Neural cell (in vitro differentiated cells): ENCODE results near the gene BNIP3. TPM values are rescaled to one million over a fixed set of nuclear protein-coding genes. Genes with fewer than 3 reads are reported as not detected.

Source experiments
- H2AFZ ChIP-seq: fragments of 200-600, 300-800 bp; sonication (generic), shearing (Covaris generic); 2 replicates; pipeline ENCODE4 v1.6.0; 2014; ENCODE audit warnings: low read depth, mild to moderate bottlenecking, antibody characterized with exemption, low read length, moderate library complexity
- H3F3A ChIP-seq: fragments of 200-600 bp; shearing (Covaris generic); 2 replicates; pipeline ENCODE4 v1.6.1; 2016; ENCODE audit warnings: mild to moderate bottlenecking, moderate library complexity, mixed read lengths, antibody characterized with exemption, low read length; ENCODE audit not compliant: insufficient read depth, poor library complexity, severe bottlenecking
- H3K27ac ChIP-seq: fragments of 200-600, 300-800 bp; sonication (generic), shearing (Covaris generic); 2 replicates; pipeline ENCODE4 v1.5.1; 2014; ENCODE audit warnings: mild to moderate bottlenecking, low read length, moderate library complexity
- H3K27me3 ChIP-seq: fragments of 300-800, 200-600 bp; sonication (generic), shearing (Covaris generic); 2 replicates; pipeline ENCODE4 v1.6.0; 2014; ENCODE audit warnings: mild to moderate bottlenecking, low read depth, low read length, moderate library complexity; ENCODE audit not compliant: insufficient read depth
- H3K36me3 ChIP-seq: fragments of 300-800, 200-600 bp; sonication (generic), shearing (Covaris generic); 2 replicates; pipeline ENCODE4 v1.5.1; 2014; ENCODE audit warnings: mild to moderate bottlenecking, antibody characterized with exemption, low read length, moderate library complexity; ENCODE audit not compliant: insufficient read depth
- H3K4me2 ChIP-seq: fragments of 300-800, 200-600 bp; sonication (generic), shearing (Covaris generic); 2 replicates; pipeline ENCODE4 v1.6.0; 2014; ENCODE audit warnings: mild to moderate bottlenecking, low read length
- H3K4me3 ChIP-seq: fragments of 300-800, 200-600 bp; sonication (generic), shearing (Covaris generic); 2 replicates; pipeline ENCODE4 v1.5.1; 2014; ENCODE audit warnings: mild to moderate bottlenecking, low read length, moderate library complexity
- H3K79me2 ChIP-seq: fragments of 200-600 bp; shearing (Covaris generic); replicated peaks from 2 replicates; pipeline ENCODE4 v1.6.0; 2014; ENCODE audit warnings: mild to moderate bottlenecking, low read length, moderate library complexity; ENCODE audit not compliant: insufficient read depth
- H3K9ac ChIP-seq: fragments of 300-800, 200-600 bp; sonication (generic), shearing (Covaris generic); 2 replicates; pipeline ENCODE4 v1.6.1; 2016; ENCODE audit warnings: mild to moderate bottlenecking, low read length, mixed read lengths
- H3K9me2 ChIP-seq: fragments of 200-600 bp; shearing (Covaris generic); 2 replicates; pipeline ENCODE4 v1.6.1; 2016; ENCODE audit warnings: mild to moderate bottlenecking, low read length, mixed read lengths; ENCODE audit not compliant: insufficient read depth
- H3K9me3 ChIP-seq: fragments of 200-600, 300-800 bp; sonication (generic), shearing (Covaris generic); 2 replicates; pipeline ENCODE4 v1.6.1; 2016; ENCODE audit warnings: mild to moderate bottlenecking, mixed run types, low read length, moderate library complexity, mixed read lengths
- H4K20me1 ChIP-seq: fragments of 200-600 bp; shearing (Covaris generic); 2 replicates; pipeline ENCODE4 v1.6.1; 2016; ENCODE audit warnings: mild to moderate bottlenecking, mixed run types; ENCODE audit not compliant: insufficient read depth
- EP300 ChIP-seq: fragments of 450-650 bp; conservative IDR thresholded peaks from 2 replicates; pipeline ENCODE4 v1.6.1; 2014; ENCODE audit warnings: antibody characterized with exemption, mild to moderate bottlenecking, moderate library complexity; ENCODE audit not compliant: poor library complexity, severe bottlenecking
- EZH2 ChIP-seq: fragments of 200-600, 300-800 bp; shearing (Covaris generic), sonication (generic); IDR thresholded peaks from 2 replicates; pipeline ENCODE4 v1.6.1; 2014; ENCODE audit warnings: antibody characterized with exemption, low read length, borderline replicate concordance, mild to moderate bottlenecking; ENCODE audit not compliant: insufficient read depth, poor library complexity, severe bottlenecking
- MXI1 ChIP-seq: fragments of 450-650 bp; conservative IDR thresholded peaks from 2 replicates; pipeline ENCODE4 v1.6.1; 2014; ENCODE audit warnings: antibody characterized with exemption, mild to moderate bottlenecking; ENCODE audit not compliant: poor library complexity, severe bottlenecking
- POLR2AphosphoS5 ChIP-seq: IDR thresholded peaks from 2 replicates; pipeline ENCODE4 v1.6.1; 2012
- RAD21 ChIP-seq: fragments of 450-650 bp; conservative IDR thresholded peaks from 2 replicates; pipeline ENCODE4 v1.6.1; 2014; ENCODE audit warnings: antibody characterized with exemption, mild to moderate bottlenecking, moderate library complexity
- SMC3 ChIP-seq: fragments of 450-650 bp; conservative IDR thresholded peaks from 2 replicates; pipeline ENCODE4 v1.6.1; 2014; ENCODE audit warnings: antibody characterized with exemption, mild to moderate bottlenecking, moderate library complexity; ENCODE audit not compliant: poor library complexity
- TAF1 ChIP-seq: IDR thresholded peaks from 2 replicates; pipeline ENCODE4 v1.6.1; 2012; ENCODE audit warnings: low read depth
- polyA plus RNA-seq: library from polyadenylated mRNA; depleted of rRNA; stranded (reverse); fragments of >200 nt; gene quantifications from 2 replicates; pipeline ENCODE4 v1.2.3, GENCODE V29; 2014
- TF ChIP-seq, protein P1 (sequence below): IDR thresholded peaks from 2 replicates; pipeline ENCODE4 v1.6.1; 2012; ENCODE audit warnings: borderline replicate concordance
- TF ChIP-seq, protein P2 (sequence below): fragments of 450-650 bp; IDR thresholded peaks from 2 replicates; pipeline ENCODE4 v1.5.1; 2014; ENCODE audit warnings: antibody characterized with exemption, mild to moderate bottlenecking, moderate library complexity; ENCODE audit not compliant: poor library complexity, severe bottlenecking

Gene BNIP3
- polyA plus RNA-seq, 1 donor from 2014 or later, result 77.1 TPM

DNA sequence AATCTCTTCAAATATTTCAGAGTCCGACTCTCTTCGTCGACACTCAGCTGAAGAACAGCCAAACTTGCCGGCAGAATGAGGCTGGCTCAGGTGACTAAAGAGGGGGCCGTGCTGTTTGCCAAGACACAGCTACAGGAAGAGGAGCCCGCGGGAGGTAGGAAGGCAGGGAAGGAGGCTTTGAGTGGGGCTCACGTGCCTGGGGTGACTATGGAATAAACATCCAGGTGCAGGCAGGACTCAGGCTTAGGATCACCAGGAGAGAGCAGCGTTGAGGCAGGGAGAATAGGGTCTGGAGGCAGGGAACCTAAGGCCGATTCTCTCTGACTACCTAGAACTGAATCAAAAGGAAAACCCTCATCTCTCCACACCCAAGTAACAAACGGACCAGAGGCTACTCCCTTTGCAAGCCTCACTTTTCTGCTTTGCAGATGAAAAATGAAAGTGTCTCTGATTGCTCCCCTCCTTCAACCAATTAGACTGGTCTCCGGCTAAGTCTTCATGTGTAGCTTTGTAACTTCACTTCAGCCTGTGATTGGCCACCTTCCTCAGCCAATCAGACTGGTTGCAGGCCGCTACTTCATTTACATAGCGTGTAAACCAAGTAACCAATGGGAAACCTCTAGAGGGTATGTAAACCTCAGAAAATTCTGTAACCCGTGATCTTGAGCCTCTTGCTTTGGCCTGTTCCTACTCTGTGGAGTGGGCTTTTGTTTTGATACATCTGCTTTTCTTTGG, 19.7 kb upstream of the BNIP3 start:
- Histone ChIP-seq H3K9me2 (no peaks in the 10 kb centered on the region), H3K9me3 (no peaks in the 10 kb centered on the region), H3K4me3 (no peak overlapping the region), H3K9ac (no peak overlapping the region), H3K36me3 (no peaks in the 10 kb centered on the region), H3K27me3 (no peaks in the 10 kb centered on the region), H3F3A (no peaks in the 10 kb centered on the region), H3K27ac (no peak overlapping the region), H3K79me2 (no peaks in the 10 kb centered on the region), H4K20me1 (no peaks in the 10 kb centered on the region), H2AFZ (no peak overlapping the region), H3K4me2 (no peak overlapping the region)
- TF ChIP-seq, protein P1, sequence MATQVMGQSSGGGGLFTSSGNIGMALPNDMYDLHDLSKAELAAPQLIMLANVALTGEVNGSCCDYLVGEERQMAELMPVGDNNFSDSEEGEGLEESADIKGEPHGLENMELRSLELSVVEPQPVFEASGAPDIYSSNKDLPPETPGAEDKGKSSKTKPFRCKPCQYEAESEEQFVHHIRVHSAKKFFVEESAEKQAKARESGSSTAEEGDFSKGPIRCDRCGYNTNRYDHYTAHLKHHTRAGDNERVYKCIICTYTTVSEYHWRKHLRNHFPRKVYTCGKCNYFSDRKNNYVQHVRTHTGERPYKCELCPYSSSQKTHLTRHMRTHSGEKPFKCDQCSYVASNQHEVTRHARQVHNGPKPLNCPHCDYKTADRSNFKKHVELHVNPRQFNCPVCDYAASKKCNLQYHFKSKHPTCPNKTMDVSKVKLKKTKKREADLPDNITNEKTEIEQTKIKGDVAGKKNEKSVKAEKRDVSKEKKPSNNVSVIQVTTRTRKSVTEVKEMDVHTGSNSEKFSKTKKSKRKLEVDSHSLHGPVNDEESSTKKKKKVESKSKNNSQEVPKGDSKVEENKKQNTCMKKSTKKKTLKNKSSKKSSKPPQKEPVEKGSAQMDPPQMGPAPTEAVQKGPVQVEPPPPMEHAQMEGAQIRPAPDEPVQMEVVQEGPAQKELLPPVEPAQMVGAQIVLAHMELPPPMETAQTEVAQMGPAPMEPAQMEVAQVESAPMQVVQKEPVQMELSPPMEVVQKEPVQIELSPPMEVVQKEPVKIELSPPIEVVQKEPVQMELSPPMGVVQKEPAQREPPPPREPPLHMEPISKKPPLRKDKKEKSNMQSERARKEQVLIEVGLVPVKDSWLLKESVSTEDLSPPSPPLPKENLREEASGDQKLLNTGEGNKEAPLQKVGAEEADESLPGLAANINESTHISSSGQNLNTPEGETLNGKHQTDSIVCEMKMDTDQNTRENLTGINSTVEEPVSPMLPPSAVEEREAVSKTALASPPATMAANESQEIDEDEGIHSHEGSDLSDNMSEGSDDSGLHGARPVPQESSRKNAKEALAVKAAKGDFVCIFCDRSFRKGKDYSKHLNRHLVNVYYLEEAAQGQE, result no peak
- no peak for TF ChIP-seq EZH2
- no peak for TF ChIP-seq MXI1
- no peak for TF ChIP-seq TAF1
- no peak for TF ChIP-seq POLR2AphosphoS5
- TF ChIP-seq RAD21, result no peak
- no peak for TF ChIP-seq EP300
- TF ChIP-seq SMC3, result no peak
- TF ChIP-seq, protein P2, sequence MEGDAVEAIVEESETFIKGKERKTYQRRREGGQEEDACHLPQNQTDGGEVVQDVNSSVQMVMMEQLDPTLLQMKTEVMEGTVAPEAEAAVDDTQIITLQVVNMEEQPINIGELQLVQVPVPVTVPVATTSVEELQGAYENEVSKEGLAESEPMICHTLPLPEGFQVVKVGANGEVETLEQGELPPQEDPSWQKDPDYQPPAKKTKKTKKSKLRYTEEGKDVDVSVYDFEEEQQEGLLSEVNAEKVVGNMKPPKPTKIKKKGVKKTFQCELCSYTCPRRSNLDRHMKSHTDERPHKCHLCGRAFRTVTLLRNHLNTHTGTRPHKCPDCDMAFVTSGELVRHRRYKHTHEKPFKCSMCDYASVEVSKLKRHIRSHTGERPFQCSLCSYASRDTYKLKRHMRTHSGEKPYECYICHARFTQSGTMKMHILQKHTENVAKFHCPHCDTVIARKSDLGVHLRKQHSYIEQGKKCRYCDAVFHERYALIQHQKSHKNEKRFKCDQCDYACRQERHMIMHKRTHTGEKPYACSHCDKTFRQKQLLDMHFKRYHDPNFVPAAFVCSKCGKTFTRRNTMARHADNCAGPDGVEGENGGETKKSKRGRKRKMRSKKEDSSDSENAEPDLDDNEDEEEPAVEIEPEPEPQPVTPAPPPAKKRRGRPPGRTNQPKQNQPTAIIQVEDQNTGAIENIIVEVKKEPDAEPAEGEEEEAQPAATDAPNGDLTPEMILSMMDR, result no peak

DNA sequence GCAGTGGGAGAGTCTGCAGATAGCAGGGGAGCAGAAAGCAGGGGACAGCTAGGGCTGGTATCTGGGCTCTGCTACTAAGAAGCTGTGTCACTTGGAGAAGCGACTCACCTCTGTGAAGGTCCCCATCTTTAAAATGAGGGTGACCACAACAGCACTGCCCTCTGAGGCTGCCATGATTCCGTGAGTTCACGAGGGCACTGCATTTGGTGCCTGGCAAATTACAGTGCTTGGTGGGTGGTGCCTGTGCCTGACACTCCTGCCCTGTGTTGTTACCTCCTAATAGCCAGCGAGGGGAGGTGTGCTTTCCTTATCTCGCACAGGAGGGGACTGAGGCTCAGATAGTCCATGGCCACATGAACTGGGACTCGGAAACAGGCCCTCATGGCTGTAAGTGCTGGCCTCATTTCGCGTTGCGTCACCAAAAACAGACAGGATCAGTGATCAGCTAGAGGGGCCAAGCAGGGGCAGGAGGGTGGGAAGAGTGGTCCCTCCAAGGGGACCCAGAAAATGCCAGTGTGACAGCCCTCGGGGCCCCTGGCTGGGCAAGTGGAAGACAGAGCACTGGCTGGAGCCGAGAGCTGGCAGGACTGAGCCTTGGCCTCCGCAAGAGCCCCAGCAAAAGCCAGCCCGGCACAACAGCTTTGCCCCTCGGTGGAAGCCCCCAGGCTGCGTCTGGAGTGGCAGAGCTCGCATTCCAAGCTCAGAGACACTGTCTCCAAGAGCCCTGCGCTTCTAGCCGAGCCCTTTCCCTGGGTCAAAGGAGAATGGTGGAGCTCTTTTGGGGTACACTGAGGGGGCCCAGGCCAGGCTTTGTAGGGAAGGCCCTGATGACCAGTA, 17.3 kb upstream of the BNIP3 start:
- Histone ChIP-seq H3K4me2 (no peak overlapping the region), H3K27me3 (no peaks in the 10 kb centered on the region), H3K27ac (no peak overlapping the region), H4K20me1 (no peaks in the 10 kb centered on the region), H3K9ac (no peak overlapping the region), H3F3A (no peaks in the 10 kb centered on the region), H3K4me3 (no peak overlapping the region), H3K79me2 (no peaks in the 10 kb centered on the region), H2AFZ (no peak overlapping the region), H3K36me3 (no peaks in the 10 kb centered on the region), H3K9me3 (no peaks in the 10 kb centered on the region), H3K9me2 (no peaks in the 10 kb centered on the region)
- TF ChIP-seq TAF1 (no peak), MXI1 (no peak)
- TF ChIP-seq, protein P1, result no peak
